ENCODE data around the gene ABCD4. TPM values are rescaled to one million over a fixed set of nuclear protein-coding genes. Genes with fewer than 3 reads are reported as not detected.

ABCD4 gene
- polyA plus RNA-seq, 3 donors from 2014 or later: 26.3 to 34.6 (median 31.9) TPM

DNA sequence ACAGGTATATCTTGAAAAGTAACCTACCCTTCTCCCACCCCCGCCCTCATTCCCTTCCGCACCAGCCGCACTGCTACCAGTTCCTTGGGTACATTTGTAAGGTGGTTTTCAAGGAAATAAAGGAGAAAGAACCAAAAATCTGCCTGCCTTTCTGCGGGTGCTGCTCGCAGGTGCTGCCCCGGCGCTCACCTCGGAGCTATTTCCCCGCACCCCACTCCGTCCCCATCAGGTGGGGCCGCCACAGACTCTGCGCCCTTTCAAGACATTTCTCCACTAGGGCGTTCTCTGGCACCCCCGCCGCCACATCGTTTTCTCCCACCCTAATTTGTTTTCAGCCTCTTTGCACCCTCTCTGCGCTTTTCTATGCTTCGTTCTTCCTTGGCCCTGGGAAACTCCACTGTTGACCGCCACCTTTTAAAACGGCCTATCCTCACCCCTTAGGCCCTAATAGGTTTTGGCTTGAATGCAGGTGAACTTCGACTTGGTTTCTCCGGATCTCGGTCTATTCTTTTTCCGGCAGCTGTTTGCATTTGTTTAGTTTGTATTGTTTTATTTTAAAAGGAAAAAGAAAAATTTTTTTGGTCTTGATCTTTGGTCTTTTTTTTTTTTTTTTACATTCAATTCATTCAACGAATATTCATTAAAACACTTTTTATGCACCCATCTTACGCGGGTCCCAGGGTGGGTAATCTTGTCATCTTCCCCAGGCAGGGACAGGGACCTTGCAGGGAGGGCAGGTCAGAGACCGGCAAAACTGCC, 60.5 kb downstream of the ABCD4 start:
- DNase-seq: no peak
- peak overlapping the region in 3 of 5 donors; percentile 15 to 53 (median 29) for H3K4me3 Mint-ChIP-seq
- H3K4me1 Mint-ChIP-seq: peaks cover 5 to 9% of the 10 kb centered on the region in 2 donors
- H3K27me3 Mint-ChIP-seq (ENCODE audit: low read depth in 3 of 3): peaks cover 16 to 41% (median 37%) of the 10 kb centered on the region in 3 donors
- H3K9me3 Mint-ChIP-seq: no peaks in the 10 kb centered on the region
- peaks cover 0 to 7% (median 0%) of the 10 kb centered on the region in 3 donors for H3K36me3 Mint-ChIP-seq
- H3K27ac Mint-ChIP-seq: no peak overlapping the region

DNA sequence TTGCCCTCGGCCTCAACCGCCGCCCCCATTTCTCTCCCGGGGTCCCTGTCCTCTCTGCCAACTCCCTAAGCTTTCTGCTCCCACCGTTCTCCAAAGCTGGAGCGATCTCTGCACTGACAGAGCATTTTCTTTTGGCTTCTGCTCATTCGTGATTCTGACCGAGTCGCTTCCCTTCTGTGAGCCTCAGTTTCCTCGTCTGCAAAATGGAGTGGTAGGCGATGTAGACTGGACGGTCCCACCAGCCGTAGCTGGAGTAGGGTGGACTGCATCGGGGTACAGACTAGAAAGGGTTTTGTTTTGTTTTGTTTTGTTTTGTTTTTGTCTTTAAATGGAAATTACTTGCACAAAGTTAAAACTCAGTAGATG, 61.1 kb downstream of the ABCD4 start:
- Mint-ChIP-seq H3K9me3 (no peaks in the 10 kb centered on the region), H3K4me1 (peaks cover 5 to 9% of the 10 kb centered on the region in 2 donors), H3K4me3 (peak overlapping the region; percentile 27 to 67 (median 53)), H3K27me3 (ENCODE audit: low read depth in 3 of 3) (peaks cover 16 to 38% (median 38%) of the 10 kb centered on the region in 3 donors), H3K36me3 (peaks cover 0 to 7% (median 0%) of the 10 kb centered on the region in 3 donors), H3K27ac (no peak overlapping the region)
- no peak for DNase-seq

DNA sequence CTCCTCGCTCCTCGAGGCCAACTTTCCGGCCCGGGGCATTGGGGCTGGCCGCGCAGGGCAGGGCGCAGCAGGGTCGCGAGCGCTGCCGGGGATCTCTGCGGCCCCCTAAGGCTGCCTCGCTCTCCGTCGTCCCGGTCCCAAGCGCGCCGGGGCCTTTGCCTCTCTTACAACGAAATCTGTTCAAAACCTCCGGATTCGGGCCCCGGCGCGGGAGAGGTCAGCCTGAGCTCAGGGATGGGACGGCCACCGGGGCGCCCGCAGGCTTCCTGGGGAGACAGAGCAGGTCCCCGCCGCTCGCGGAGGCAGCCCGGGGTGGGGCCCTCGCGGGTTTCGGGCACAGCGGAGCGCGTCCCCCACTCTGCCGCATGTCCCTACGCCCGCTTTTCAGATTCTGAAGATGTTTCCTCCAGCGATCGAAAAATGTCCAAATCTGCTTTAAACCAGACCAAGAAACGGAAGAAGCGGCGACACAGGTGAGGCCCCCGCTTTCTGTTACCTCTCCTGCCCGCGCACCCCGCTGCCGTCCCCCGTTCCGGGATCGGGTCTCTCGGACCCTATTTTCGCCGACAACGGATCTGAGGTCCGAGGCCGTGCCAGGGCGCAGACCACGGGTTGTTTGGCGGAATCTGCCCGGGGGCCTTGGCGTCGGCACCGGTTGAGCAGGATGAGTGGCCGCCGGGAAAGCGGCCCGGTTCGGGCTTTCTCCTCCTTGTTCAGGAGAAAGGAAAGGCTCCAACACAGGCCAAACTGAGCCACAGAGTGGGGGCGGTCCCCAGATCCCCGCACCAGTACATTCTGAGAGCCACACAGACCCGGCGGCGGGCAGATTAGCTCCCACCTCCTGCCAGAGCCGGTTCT, 61.7 kb downstream of the ABCD4 start:
- Mint-ChIP-seq H3K27me3 (ENCODE audit: low read depth in 3 of 3) (peaks cover 16 to 40% (median 36%) of the 10 kb centered on the region in 3 donors), H3K36me3 (peaks cover 0 to 7% (median 0%) of the 10 kb centered on the region in 3 donors), H3K27ac (no peak overlapping the region), H3K9me3 (no peaks in the 10 kb centered on the region), H3K4me1 (peaks cover 5 to 9% of the 10 kb centered on the region in 2 donors), H3K4me3 (peak overlapping the region in 4 of 5 donors; percentile 30 to 67 (median 50))
- DNase-seq: no peak

DNA sequence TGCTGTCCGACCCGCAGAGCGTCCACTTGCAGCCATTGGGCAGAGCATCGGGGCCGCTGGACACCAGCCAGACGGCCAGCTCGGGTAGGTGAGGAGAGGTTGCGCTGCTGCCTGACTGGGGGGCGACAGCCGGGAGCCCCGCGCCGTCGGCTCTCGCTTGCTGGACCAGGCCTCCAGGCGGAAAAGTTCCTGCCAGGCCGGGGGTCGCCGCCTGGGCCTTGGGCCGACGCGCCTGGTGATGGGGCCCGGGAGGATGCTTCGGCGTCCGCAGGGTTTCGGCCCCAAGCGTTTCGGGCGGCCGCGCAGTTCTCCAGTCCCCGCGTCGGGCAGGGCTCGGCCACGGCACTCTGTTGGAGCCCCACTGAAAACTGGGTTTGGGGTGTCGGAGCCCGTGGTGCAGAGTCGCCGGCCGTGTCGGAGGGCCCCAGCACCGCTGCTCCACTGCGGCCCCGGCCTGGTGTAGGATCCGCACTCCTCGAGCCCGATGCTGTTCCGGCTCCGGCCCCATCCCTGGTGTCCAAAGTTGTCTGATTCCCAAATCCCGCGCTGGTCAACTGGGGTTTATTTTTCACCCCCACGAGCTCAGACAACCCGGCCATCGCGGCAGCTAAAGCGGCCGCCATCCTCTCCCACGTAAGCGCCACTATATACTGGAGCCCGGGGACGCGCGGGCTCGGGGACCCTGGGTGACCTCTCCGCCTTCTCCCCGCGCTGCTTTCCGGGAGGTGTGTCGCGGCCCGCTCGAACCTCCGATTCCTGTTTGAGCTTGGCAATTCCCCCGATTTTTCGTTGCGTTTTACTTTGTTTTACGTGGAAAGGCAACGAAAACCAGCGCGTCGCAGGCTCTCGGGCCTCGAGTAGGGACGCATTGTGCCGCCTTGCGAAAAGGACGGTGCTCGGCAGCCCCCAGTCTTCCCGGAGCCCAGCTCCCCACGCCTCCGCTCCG, 62.6 kb downstream of the ABCD4 start:
- peaks cover 0 to 2% (median 0%) of the 10 kb centered on the region in 6 donors for H3K9me3 Mint-ChIP-seq
- H3K4me1 Mint-ChIP-seq: peaks cover 5 to 9% of the 10 kb centered on the region in 2 donors
- no peak for DNase-seq
- H3K27ac Mint-ChIP-seq: no peak overlapping the region
- peak overlapping the region in 3 of 5 donors; percentile 6 to 30 (median 13) for H3K4me3 Mint-ChIP-seq
- H3K27me3 Mint-ChIP-seq (ENCODE audit: low read depth in 3 of 3): peaks cover 16 to 37% (median 33%) of the 10 kb centered on the region in 3 donors
- peaks cover 0 to 7% (median 0%) of the 10 kb centered on the region in 3 donors for H3K36me3 Mint-ChIP-seq

DNA sequence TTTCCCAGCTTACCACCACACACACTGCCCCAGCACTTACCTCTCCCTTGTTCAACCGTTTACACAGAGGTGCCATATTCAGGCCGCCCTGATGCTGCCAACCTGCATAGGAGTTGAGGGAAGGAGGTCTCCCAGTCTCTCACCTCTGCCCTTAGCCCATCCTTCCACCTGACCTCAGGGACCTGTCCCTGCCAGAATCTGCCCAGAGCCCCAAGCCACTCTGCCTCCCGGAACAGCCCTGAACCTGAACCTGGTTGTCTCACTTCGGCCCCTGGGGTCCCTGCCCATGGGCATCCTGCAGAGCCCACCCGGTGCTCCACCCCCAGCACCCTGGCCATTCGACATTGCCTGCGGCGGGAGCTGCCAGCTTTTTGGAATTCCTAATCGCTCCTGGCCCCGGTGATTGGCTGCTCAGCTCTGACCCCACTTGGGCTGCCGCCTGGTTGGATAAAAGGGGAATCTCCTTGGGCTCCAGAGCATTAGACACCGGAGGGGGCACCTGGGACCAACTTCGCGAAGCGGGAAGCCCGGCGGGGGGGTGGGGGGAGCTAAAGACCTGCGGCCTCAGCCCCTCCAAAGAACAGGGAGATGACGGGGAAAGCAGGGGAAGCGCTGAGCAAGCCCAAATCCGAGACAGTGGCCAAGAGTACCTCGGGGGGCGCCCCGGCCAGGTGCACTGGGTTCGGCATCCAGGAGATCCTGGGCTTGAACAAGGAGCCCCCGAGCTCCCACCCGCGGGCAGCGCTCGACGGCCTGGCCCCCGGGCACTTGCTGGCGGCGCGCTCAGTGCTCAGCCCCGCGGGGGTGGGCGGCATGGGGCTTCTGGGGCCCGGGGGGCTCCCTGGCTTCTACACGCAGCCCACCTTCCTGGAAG, 63.5 kb downstream of the ABCD4 start, which contains the start of gene VSX2:
TSS of gene VSX2 (plus strand) at position 476 of the 874 bp plus-strand sequence. CDS start at position 589, 113 bp downstream.
- Mint-ChIP-seq H3K27ac (no peak within 1 kb of the TSS), H3K27me3 (ENCODE audit: low read depth in 3 of 3) (peaks cover 15 to 34% (median 24%) of the 10 kb centered on the region in 3 donors), H3K36me3 (peaks cover 0 to 7% (median 0%) of the 10 kb centered on the region in 3 donors), H3K9me3 (peaks cover 0 to 2% (median 0%) of the 10 kb centered on the region in 6 donors), H3K4me3 (peak within 1 kb of the TSS in 1 of 5 donors; percentile 13), H3K4me1 (peaks cover 5 to 9% of the 10 kb centered on the region in 2 donors)
- DNase-seq: no peak

DNA sequence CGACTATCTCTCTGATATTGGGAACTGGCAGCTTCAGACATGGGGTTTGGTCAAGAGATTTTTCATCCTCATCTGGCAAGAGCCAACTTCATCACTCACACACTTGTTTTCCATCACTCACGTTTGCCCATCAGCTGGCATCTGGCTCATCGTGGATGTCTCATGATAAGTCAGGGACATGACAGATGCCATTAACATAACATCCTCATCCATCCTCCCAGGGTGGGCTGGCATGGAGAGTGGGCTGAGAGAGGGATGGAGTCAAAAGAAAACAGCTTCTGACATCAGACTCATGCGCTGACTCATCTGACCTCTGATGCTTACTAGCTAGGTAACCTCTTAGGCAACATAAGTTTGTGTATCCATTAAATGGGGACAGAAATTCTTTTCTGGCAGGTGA, 65.3 kb downstream of the ABCD4 start:
- Mint-ChIP-seq H3K36me3 (no peaks in the 10 kb centered on the region), H3K9me3 (peaks cover 0 to 2% (median under 1%) of the 10 kb centered on the region in 6 donors), H3K4me3 (no peak overlapping the region)

More for the DNA sequence above, 65.3 kb downstream of the ABCD4 start:
- H3K4me1 Mint-ChIP-seq: peaks cover 5 to 8% of the 10 kb centered on the region in 2 donors
- H3K27ac Mint-ChIP-seq: no peak overlapping the region
- DNase-seq: no peak
- peaks cover 6 to 27% (median 13%) of the 10 kb centered on the region in 3 donors for H3K27me3 Mint-ChIP-seq (ENCODE audit: low read depth in 3 of 3)

Other genes with a start within 250 kb of the ABCD4 start
- gene ALDH6A1, start 218.5 kb downstream of the ABCD4 start, polyA plus RNA-seq: 10 to 100 TPM; 15.1 to 29.8 (median 20.3) TPM
- 10 to 100 TPM; 14.0 to 19.8 (median 16.3) TPM for gene LIN52, start 218.0 kb downstream of the ABCD4 start, polyA plus RNA-seq
- gene VSX2, start 63.5 kb downstream of the ABCD4 start, polyA plus RNA-seq: not detected
- gene VRTN, start 45.5 kb upstream of the ABCD4 start, polyA plus RNA-seq: not detected
- not detected for gene SYNDIG1L, start 123.3 kb upstream of the ABCD4 start, polyA plus RNA-seq
- 100 to 1,000 TPM in 1 of 3 donors, 10 to 100 TPM in 2; 86.3 to 128 (median 92.8) TPM for gene NPC2, start 190.4 kb upstream of the ABCD4 start, polyA plus RNA-seq
- 10 to 100 TPM; 46.2 to 58.1 (median 55.0) TPM for gene ISCA2, start 190.8 kb upstream of the ABCD4 start, polyA plus RNA-seq

All from immature natural killer cell (primary cell).